ENCODE data around the gene OR51B2.

DNA sequence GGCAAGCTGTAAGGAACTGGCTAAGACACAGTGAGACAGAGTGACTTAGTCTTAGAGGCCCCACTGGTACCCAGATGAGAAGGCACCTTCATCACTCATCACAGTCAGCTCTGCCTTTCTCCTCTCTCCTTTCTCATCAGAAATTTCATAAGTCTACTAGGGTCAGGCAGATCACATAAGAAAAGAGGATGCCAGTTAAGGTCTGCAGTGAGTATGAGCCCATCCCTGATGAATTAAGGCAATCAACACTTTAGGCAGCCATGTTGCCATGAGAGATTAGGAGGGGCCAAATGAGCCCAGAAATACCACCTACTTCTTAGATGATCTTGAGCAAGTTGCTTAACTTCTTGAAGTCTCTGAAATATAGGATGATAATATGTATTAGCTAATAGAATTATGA is 42.5 kb downstream of the OR51B2 start:
- TF ChIP-seq ZNF335 (tag by site-specific recombination; conservative IDR thresholded peaks at IDR 0.05) = no peak
- no peak for TF ChIP-seq SALL2 (tag by site-specific recombination; IDR thresholded peaks at IDR 0.05; ENCODE audit: borderline replicate concordance)
